Measurements from ENCODE around the gene RPIA.

Gene RPIA

DNA sequence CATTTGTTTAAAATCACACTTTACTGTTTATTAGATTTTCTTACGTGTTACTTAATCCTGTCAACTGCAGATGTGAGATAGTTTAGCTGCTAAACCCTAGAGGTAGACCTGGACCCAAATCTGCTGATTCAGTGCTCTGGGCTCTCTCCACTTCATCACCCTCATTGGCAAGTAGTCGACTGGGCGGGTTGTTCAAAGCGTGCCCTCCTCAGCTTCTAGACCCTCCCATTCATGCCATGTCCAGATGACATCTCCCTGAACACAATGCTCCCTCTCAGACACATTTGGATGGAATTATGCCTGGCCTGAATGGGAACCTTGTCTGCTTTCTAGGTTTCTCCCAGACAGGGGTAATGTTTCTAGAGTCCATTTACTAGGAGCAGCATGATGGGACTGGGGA lies 43.7 kb downstream of the RPIA start:
- DNase-seq (ENCODE audit: extremely low read depth, low read depth): no peak
- TF ChIP-seq CTCF (IDR thresholded peaks at IDR 0.05; ENCODE audit: low read depth, low read length): no peak

DNA sequence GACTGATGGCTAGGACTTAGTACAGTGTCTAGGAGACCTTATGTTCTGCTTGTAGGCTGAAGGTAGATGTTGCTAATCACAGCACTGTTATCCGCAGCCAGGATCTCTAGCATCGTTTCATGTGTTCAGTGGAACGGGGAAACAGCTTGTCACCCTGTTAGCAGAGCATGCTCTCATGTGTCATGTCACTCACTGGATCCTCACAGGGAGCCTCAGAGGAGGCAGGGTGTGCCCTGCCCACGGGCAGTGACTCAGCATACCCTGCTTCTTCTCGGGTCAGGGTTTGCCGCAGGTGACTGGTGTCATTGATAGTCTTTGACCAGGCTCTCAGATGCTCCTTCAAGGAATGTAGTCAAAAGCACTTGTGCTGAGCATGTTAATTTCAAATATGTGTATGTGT lies 44.4 kb downstream of the RPIA start:
- TF ChIP-seq CTCF (IDR thresholded peaks at IDR 0.05; ENCODE audit: low read depth, low read length): no peak
- no peak for DNase-seq (ENCODE audit: extremely low read depth, low read depth)

DNA sequence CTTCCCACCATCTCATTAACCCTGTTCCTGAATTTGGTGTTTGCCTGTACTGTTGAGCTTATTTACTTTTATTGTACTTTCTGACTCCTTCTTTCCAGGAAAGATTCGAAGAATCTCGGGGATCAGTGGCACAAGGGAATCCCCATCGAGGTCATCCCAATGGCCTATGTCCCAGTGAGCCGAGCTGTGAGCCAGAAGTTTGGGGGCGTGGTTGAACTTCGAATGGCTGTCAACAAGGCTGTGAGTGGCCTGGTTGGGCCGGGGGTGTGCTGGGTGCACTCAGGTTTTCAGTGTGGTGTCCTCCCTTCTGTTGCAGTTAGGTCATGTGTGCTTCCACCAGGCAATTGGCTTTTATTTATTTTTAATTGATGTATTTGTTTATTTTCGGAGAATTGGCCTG lies 45.0 kb downstream of the RPIA start:
- no peak for DNase-seq (ENCODE audit: extremely low read depth, low read depth)
- TF ChIP-seq CTCF (IDR thresholded peaks at IDR 0.05; ENCODE audit: low read depth, low read length): no peak

GRCh38 chr2:88737385-88737784 lies 45.9 kb downstream of the RPIA start:
- DNase-seq (ENCODE audit: extremely low read depth, low read depth): no peak
- TF ChIP-seq CTCF (IDR thresholded peaks at IDR 0.05; ENCODE audit: low read depth, low read length): no peak

DNA sequence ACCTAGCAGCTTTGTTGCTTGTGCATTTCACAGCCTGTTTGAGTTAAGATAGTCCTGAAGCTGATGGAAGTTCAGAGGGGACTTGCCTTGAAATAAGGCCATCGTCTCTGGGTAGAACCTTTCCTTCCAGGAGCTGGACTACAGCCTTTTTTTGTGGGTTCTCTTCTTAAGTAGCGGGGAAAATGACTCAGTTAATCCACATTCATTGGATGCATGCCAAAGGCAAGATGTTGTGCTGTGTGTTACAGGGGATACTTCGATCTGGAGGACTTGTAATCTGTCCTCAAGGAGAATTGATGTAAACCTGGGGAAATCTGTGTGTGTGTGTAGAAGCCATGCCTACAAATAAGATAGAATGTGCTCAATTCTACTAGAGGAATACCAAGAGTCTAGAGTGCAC lies 46.8 kb downstream of the RPIA start:
- DNase-seq (ENCODE audit: extremely low read depth, low read depth): no peak
- TF ChIP-seq CTCF (IDR thresholded peaks at IDR 0.05; ENCODE audit: low read depth, low read length): no peak

DNA sequence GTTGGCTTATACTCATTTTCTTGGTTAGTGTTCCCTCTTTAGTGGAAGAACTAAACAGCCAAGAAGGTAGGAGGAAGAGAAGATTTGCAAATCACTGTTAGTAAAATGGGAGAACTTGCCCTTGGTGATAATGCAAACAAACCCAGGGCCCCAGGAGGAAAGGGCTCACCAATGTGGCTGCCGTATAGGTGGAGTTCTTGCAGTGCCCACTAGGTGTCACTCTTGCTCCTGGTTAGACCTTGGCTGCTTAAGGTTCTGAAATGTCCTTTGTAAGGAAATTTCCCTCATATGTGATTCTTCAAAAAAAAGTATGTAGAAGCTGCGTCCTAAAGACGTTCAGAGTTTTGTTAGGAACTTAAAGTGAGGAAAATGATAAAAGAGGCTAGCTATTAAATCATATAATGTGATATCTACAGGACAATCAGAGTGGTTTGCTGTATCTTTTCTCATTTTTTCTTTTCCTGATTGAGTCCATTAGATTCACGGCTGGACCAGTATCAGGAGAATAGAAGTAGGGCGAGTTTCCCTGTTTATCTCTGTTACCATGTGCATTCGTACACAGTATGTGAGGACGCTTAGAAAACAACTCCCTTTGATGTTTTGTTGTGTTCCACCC lies 48.6 kb downstream of the RPIA start:
- TF ChIP-seq CTCF (IDR thresholded peaks at IDR 0.05; ENCODE audit: low read depth, low read length): peak; percentile 98
- peak; percentile 24 for DNase-seq (ENCODE audit: extremely low read depth, low read depth)

DNA sequence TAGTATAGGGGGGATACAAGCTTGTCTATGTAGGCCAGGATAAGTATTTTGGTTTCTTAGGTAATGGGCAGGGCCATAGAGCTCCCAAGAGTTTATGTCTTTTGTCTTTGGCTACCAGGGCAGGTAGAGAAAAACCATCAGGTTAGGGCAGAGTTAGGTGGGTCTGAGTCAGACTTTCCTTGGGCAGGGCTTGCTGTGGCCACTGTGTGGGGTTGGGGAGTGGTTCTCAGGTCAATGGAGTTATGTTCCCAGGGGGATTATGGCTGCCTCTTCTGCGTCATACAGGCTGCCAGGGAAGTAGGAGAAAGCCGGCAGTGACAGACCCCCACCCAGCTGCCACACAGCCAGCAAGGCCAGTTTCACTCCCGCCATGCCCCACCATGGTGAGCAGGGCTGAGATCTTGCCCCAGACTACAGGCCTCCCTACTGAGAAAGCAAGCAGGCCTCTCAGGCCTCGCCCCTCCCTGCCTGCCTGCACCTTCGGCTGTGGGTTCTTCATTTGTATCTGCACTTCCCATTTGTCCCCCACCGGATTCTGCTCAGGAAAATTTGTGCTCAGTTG lies 55.5 kb downstream of the RPIA start:
- no peak for TF ChIP-seq CTCF (IDR thresholded peaks at IDR 0.05; ENCODE audit: low read depth, low read length)
- no peak for DNase-seq (ENCODE audit: extremely low read depth, low read depth)
